UCSD-AML1 (cell line): ENCODE results near the gene SPON1.
A peak's percentile ranks its signal among the peaks of the same experiment; 100 is the strongest.
"Not testable (repeated sequence)": the region's sequence is repeated elsewhere in the genome, so short reads cannot be mapped to it uniquely, and the experiment has no call there.

Experiments
- DNase-seq: peaks from one replicate; lab custom pipeline; 2025; ENCODE audit not compliant: unreplicated experiment; lab: John Stamatoyannopoulos, UW

SPON1 gene

GRCh38 chr11:14240221-14240620, 277.7 kb downstream of the SPON1 start:
- no peak for DNase-seq

DNA sequence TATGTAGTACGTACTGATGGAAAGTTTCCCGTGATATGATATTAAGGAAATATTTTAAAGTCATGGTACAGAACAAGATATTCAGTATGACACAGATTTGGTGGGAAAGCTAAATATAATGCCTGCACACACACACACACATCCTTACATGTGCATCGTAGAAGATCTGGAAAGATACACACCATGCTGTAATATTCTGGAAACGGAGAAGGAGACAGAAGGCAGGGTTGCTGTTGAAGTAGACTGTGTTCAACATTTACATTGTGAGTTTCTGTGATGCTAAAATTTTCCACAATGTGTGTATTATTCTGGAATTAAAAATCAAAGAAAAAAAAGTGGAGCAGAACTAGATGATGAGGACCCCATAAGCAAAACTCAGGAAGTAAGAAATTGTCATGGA, 278.4 kb downstream of the SPON1 start:
- DNase-seq = no peak

GRCh38 chr11:14242187-14242586, 279.7 kb downstream of the SPON1 start:
- DNase-seq = no peak

- DNase-seq = no peak
These were observed 280.2 kb downstream of the SPON1 start for GRCh38 chr11:14242733-14243132.

GRCh38 chr11:14244926-14245325, 282.4 kb downstream of the SPON1 start:
- no peak for DNase-seq

- no peak for DNase-seq
These were observed 282.9 kb downstream of the SPON1 start for GRCh38 chr11:14245444-14245843.

DNA sequence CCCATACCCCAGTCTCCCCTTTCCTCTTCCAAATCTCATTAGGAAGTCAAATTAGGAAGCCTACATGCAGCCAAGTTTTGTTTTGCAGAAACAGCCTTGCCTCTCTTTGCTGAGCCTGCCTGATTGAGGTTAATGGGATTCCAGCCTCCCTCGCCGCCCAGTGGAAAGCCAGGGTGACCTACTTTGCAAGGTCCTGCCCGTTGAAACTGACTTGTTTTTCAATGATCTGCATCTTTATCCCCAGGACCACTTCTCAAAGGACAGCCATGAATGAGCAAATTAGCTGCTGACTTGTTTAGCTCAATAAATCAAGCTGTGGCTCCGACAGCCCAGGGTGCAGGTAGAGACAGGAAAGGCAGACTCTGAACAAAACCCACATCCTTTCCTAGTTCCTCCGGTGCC, 286.1 kb downstream of the SPON1 start:
- DNase-seq = peak; percentile 22

DNA sequence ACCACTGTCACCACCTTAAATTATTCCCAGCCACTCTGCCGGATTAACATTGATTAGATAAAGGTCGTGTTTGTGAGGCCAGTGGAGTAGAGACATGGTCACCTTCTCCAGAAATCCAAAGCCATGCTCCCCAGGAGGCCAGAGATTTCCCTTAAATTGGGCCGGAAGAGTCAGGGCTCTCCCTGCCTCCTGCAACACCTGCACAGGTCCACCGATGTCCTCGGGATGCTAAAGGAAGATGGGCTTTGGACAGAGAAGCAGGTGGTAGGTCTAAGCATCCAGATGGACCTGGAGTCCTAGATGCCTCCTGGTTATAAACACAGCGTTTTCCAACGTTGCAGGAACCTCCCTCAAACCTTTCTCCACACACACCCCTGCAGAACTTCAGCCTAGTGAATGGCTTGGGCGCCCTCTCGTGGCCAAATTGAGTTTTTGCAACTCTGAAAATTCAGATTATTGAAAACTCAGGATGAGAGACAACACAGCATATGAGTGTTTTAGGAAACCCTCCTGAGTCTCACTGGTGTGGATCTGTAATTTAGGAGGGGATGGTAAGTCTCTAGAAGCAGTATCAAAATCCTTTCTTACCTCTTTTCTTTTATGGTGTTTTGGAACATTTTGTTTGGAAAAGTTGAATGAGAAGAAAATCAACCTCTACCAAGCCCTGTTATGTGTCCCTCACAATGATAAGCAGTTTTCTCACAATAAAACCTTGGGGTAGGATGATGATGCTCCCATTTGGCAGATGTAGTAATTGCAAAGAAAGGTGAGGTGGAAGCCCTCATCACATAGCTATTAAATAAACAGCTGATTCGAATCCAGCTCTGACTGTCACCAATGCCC, 286.8 kb downstream of the SPON1 start:
- peak; percentile 41 for DNase-seq

GRCh38 chr11:14251754-14252153, 289.2 kb downstream of the SPON1 start:
- DNase-seq = no peak

- DNase-seq = not testable (repeated sequence)
These were observed 290.0 kb downstream of the SPON1 start for GRCh38 chr11:14252501-14252900.

- DNase-seq = no peak
These were observed 290.9 kb downstream of the SPON1 start for GRCh38 chr11:14253421-14253820.

GRCh38 chr11:14253840-14254239, 291.3 kb downstream of the SPON1 start:
- DNase-seq = no peak

- DNase-seq = no peak
These were observed 292.2 kb downstream of the SPON1 start for GRCh38 chr11:14254533-14255237.

DNA sequence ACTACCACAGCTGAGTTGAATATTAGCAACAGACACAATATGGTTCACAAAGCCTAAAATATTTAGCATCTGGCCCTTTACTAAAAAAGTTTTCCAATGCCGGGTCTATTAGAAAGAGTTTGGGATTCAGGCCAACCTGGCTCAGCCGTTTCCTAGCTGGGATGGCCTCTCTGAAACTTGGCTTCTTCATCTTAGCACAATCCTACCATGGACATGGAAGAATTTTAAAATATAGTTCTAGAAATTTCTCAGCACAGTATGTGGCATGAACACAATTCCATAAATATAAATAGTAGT, 292.7 kb downstream of the SPON1 start:
- no peak for DNase-seq

DNA sequence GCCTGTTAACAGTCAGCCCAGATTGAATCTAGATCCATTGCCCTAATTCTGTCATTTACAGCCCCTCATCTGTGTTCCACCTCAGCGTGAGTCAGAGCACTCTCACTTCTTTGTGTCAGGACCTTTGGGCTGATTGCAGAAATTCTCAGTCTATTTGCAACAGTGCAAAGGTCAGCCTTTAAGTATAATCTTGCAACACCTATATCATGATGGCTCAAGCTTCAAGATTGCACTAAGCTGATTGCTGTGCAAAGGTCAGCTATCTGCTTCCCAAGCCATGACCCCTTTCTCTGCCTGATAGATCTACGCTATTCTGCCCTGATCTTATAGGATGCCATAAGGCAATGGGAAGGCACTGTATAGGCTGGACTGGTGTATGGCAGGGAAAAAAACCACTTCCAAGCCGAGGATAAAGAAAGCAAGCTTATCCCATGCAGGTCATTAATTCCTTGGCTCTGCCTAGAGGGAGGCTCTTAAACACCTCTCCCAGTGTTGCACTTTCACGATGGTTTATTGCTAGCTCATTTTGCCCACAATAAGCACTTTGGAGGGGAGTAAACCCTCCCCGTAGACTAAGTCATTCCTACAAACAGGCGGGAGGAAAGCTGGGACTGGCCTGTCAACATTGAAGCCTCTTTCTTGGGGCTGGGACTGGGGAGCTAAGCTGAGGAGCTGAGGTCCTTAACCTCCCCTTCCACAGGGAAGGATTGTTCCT, 295.9 kb downstream of the SPON1 start:
- DNase-seq = no peak

- no peak for DNase-seq
These were observed 296.8 kb downstream of the SPON1 start for GRCh38 chr11:14259186-14259784.

GRCh38 chr11:14259878-14260277, 297.4 kb downstream of the SPON1 start:
- no peak for DNase-seq

DNA sequence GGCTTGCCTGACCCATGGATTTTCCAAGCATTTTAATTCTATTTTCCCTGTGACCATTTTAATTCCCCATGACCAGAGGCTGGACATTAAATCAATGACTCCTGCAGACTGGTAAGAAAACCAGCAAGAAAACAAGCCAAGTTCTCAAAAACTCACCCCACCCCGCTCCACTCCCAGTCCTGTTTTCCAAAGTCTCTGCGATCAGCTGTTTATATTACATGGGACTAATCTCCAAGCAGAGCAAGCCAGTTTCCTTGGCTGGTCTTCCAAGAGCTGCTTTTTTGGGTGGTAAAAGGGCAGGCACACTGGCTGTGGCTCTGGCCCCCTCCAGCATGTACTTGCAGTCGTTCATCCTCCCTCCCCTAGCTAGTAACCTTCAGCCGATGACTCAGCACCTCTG, 298.5 kb downstream of the SPON1 start:
- no peak for DNase-seq

- no peak for DNase-seq
These were observed 299.8 kb downstream of the SPON1 start for GRCh38 chr11:14262271-14262846.

DNA sequence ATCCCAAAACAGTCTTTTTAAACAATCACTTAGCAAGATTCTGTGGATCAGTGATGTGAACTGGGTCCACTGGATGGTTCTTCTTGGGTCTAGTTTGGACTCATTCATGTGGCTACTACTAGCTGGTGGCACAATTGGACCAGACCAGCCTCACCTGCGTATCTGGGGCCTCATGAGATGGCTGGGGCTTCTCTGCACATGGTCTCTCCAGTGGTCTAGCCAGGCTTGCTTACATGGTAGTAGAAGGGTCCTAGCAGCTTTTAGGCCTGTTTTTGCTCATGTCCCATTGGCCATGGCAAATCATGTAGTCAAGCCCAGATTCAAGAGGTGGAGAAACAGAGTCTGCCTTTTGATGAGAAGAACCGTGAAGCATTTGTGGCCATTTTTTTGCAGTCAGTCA, 302.4 kb downstream of the SPON1 start:
- no peak for DNase-seq

DNA sequence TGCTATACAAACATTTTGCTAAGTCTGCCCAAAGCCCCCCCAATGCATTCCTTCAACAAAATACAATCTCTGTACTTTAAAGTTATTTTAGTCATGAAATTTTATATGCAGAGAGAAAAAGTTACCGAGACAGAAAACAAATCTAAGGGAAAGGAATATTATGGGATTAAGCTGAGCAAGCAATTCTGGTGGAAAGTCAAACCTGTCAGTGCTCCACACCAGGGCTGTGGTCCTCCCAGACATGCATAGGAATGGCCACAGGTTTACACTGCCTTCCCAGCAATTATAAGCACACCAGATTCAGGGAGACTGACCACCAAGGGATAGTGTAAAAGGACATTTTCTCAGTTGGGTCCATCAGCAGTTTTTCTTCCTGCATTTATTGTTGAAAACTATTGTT, 304.1 kb downstream of the SPON1 start:
- no peak for DNase-seq
